K562 (cell line): ENCODE measurements around the gene USP5. TPM values are rescaled to one million over a fixed set of nuclear protein-coding genes. Genes with fewer than 3 reads are reported as not detected.

Experiments
- ATAC-seq: fragments of 200-7000 bp; cut with Tn5 transposase; 3 replicates; pipeline ENCODE4 v1.9.1; 2020; ENCODE audit warnings: moderate library complexity
- BruUV-seq: library from RNA; stranded (reverse); fragments of 400-500 nt; replicated peaks from 2 replicates; lab custom pipeline; 2021; lab: Mats Ljungman, UMichigan
- CTCF ChIA-PET: fragments of 300-600 bp; formaldehyde crosslinking; extraction: SDS; loops from one replicate; lab custom pipeline; 2021; ENCODE audit warnings: low intra/inter-chr PET ratio; lab: Yijun Ruan, JAX
- POLR2A ChIA-PET: fragments of 300-600, 350-650 bp; sonication (Branson Sonifier 250); formaldehyde crosslinking; extraction: SDS; loops from one replicate; lab custom pipeline; 2021; ENCODE audit warnings: antibody characterized with exemption, inconsistent platforms; lab: Yijun Ruan, JAX
- DNase-seq, 4 experiments: peaks; one replicate each; pipeline versions ENCODE4 v3.0.0 to v3.0.0-alpha.2; 2011 to 2018; ENCODE audit warnings: low spot score in 3 of 4, mixed read lengths in 3 of 4; ENCODE audit errors: extremely low read depth in 1 of 4
- FAIRE-seq: peaks from 2 replicates; lab custom pipeline; 2011; peaks lifted over from hg19 to GRCh38; lab: Jason Lieb, UNC
- H2AFZ ChIP-seq: 2 replicates; pipeline ENCODE4 v1.6.0; 2011; ENCODE audit warnings: low read depth, low read length, control low read depth, inconsistent platforms
- H3K27ac ChIP-seq: fragments of 200-600 bp; 3 replicates; pipeline ENCODE4 v1.8.0; 2011; ENCODE audit warnings: low read depth, mild to moderate bottlenecking, control low read depth, inconsistent platforms, low read length, moderate library complexity, mixed read lengths; ENCODE audit errors: extremely low read depth
- H3K27me3 ChIP-seq, 2 experiments: fragments of 300-600 bp in 1 of 2; 2 replicates in 1 of 2; 3 replicates in 1 of 2; pipeline versions ENCODE4 v1.6.0 to v1.8.0; 2011; ENCODE audit warnings: inconsistent platforms in 2 of 2, low read length in 2 of 2, mild to moderate bottlenecking in 1 of 2, mixed read lengths in 1 of 2, moderate library complexity in 1 of 2; ENCODE audit not compliant: control insufficient read depth in 2 of 2, insufficient read depth in 2 of 2
- H3K36me3 ChIP-seq: fragments of 300-600 bp; 3 replicates; pipeline ENCODE4 v1.8.0; 2011; ENCODE audit warnings: mild to moderate bottlenecking, low read length, inconsistent platforms; ENCODE audit not compliant: control insufficient read depth, insufficient read depth
- H3K4me1 ChIP-seq, 2 experiments: fragments of 200-600 bp in 1 of 2; replicated peaks in 1 of 2; 2 replicates in 1 of 2; 3 replicates in 1 of 2; pipeline versions ENCODE4 v1.5.1 to v1.8.0; 2011; ENCODE audit warnings: inconsistent platforms in 2 of 2, low read length in 2 of 2, mild to moderate bottlenecking in 1 of 2, mixed read lengths in 1 of 2, moderate library complexity in 1 of 2; ENCODE audit not compliant: control insufficient read depth in 2 of 2, insufficient read depth in 2 of 2
- H3K4me2 ChIP-seq: 2 replicates; pipeline ENCODE4 v1.6.1; 2011; ENCODE audit warnings: low read length, control low read depth, inconsistent platforms, mixed read lengths; ENCODE audit not compliant: insufficient read depth
- H3K4me3 ChIP-seq: fragments of 200-600 bp; sonication (generic), shearing (Covaris generic); 2 replicates; pipeline ENCODE4 v1.5.1; 2016; ENCODE audit warnings: control low read depth, inconsistent platforms
- H3K79me2 ChIP-seq: fragments of 200-600 bp; 3 replicates; pipeline ENCODE4 v1.8.0; 2011; ENCODE audit warnings: low read length, inconsistent platforms; ENCODE audit not compliant: control insufficient read depth, insufficient read depth
- H3K9ac ChIP-seq, 2 experiments: 2 replicates each; pipeline versions ENCODE4 v1.6.0 to v1.6.1; 2011; ENCODE audit warnings: low read depth in 2 of 2, low read length in 2 of 2, control low read depth in 1 of 2, inconsistent platforms in 1 of 2, mild to moderate bottlenecking in 1 of 2, mixed read lengths in 1 of 2; ENCODE audit not compliant: insufficient read depth in 1 of 2
- H3K9me1 ChIP-seq: one replicate; pipeline ENCODE4 v1.6.0; 2011; ENCODE audit warnings: inconsistent platforms, mild to moderate bottlenecking, low read length, moderate library complexity; ENCODE audit not compliant: control insufficient read depth, insufficient read depth
- H3K9me3 ChIP-seq: replicated peaks from 2 replicates; pipeline ENCODE4 v1.5.1; 2011; ENCODE audit warnings: low read depth, low read length, inconsistent platforms; ENCODE audit not compliant: control insufficient read depth, insufficient read depth
- H4K20me1 ChIP-seq: replicated peaks from 2 replicates; pipeline ENCODE4 v1.6.1; 2011; ENCODE audit warnings: low read length, inconsistent platforms, mixed read lengths; ENCODE audit not compliant: control insufficient read depth, insufficient read depth
- EHMT2 ChIP-seq: fragments of 450-650 bp; IDR thresholded peaks from 2 replicates; pipeline ENCODE4 v1.6.1; 2018; ENCODE audit warnings: antibody characterized with exemption
- KLF16 ChIP-seq: IDR thresholded peaks from 2 replicates; pipeline ENCODE4 v1.6.1; 2016; ENCODE audit warnings: antibody characterized with exemption
- MAX ChIP-seq: sonication (generic); formaldehyde crosslinking; IDR thresholded peaks from 2 replicates; pipeline ENCODE4 v1.9.0; 2022; ENCODE audit warnings: mild to moderate bottlenecking, missing genetic modification reagents
- MXI1 ChIP-seq: IDR thresholded peaks from 2 replicates; pipeline ENCODE4 v1.6.1; 2011; ENCODE audit warnings: low read depth, mild to moderate bottlenecking, improper control_type of control experiment, low read length
- POLR2A ChIP-seq: fragments of 450-650 bp; conservative IDR thresholded peaks from 2 replicates; pipeline ENCODE4 v1.6.1; 2016
- POLR2B ChIP-seq: fragments of 450-650 bp; IDR thresholded peaks from 2 replicates; pipeline ENCODE4 v1.6.1; 2018; ENCODE audit warnings: low read depth; ENCODE audit not compliant: partially characterized antibody
- RAD21 ChIP-seq, 2 experiments: fragments of 250-450 bp in 1 of 2; fragments of 450-650 bp in 1 of 2; sonication (Bioruptor Pico) in 1 of 2; formaldehyde crosslinking in 1 of 2; IDR thresholded peaks in 1 of 2; conservative IDR thresholded peaks in 1 of 2; 2 replicates each; pipeline versions ENCODE4 v1.4.0 to v1.8.0; 2020 to 2022; ENCODE audit warnings: mild to moderate bottlenecking in 2 of 2, moderate library complexity in 1 of 2
- RBM22 ChIP-seq: fragments of 200-400 bp; formaldehyde crosslinking; IDR thresholded peaks from 2 replicates; pipeline ENCODE4 v1.6.1; 2018; ENCODE audit warnings: low read length, low read depth; ENCODE audit not compliant: poor library complexity, severe bottlenecking
- SMARCA4 ChIP-seq: fragments of 450-650 bp; IDR thresholded peaks from 2 replicates; pipeline ENCODE4 v1.6.1; 2016
- THAP12 ChIP-seq: fragments of 250-450 bp; sonication (Bioruptor Pico); IDR thresholded peaks from 2 replicates; pipeline ENCODE4 v1.9.0; 2021; ENCODE audit warnings: mild to moderate bottlenecking, inconsistent platforms
- VEZF1 ChIP-seq: fragments of 200-800 bp; sonication (Bioruptor generic); IDR thresholded peaks from 2 replicates; pipeline ENCODE4 v1.6.1; 2017; ENCODE audit warnings: missing genetic modification characterization, missing compliant biosample characterization
- ZBTB7A ChIP-seq: IDR thresholded peaks from 2 replicates; pipeline ENCODE4 v1.6.1; 2011; ENCODE audit warnings: low read depth, mild to moderate bottlenecking, low read length, moderate library complexity, borderline replicate concordance; ENCODE audit not compliant: control insufficient read depth
- ZNF398 ChIP-seq: fragments of 250-450 bp; sonication (Bioruptor Pico); IDR thresholded peaks from 2 replicates; pipeline ENCODE4 v1.8.0; 2021; ENCODE audit warnings: moderate library complexity, mild to moderate bottlenecking, inconsistent platforms
- WGBS: fragments of 100-300 bp; shearing (Covaris generic); methylation state at CpG from one replicate; pipeline ENCODE4 v1.1.6; 2016; ENCODE audit warnings: low coverage, mixed read lengths; ENCODE audit not compliant: insufficient coverage; ENCODE audit errors: missing lambda C conversion rate; 5-methylcytosine and 5-hydroxymethylcytosine counted together
- in situ Hi-C: fragments of 300-500 bp; cut with MboI; formaldehyde crosslinking; loops from 4 replicates; pipeline ENCODE4 v1.15.0; 2018; ENCODE audit warnings: inconsistent platforms, mixed read lengths
- intact Hi-C: fragments of 100-400 bp; cut with micrococcal nuclease; formaldehyde crosslinking; loops from 2 replicates; pipeline ENCODE4 v1.14.2; 2022
- polyA plus RNA-seq, 8 experiments: library from polyadenylated mRNA; depleted of rRNA in 4 of 8; stranded (reverse) in 5 of 8; unstranded in 3 of 8; fragments of >200 nt; fragmentation: Nextera tagmentation in 2 of 8; fragmentation: Illumina TruSeq in 1 of 8; extraction: Ambion mirVana in 2 of 8; extraction: Trizol in 1 of 8; gene quantifications; 2 replicates each; pipeline versions ENCODE4 v1.2.1 to v1.2.3, GENCODE V29; 2011 to 2014; ENCODE audit warnings: inconsistent platforms in 1 of 8, missing spikeins in 1 of 8
- total RNA-seq, 7 experiments: library from RNA; depleted of rRNA in 6 of 7; stranded (reverse); fragments of >200 nt in 6 of 7; fragmentation: Illumina TruSeq in 2 of 7; extraction: Trizol in 2 of 7; gene quantifications; 2 replicates each; pipeline versions ENCODE4 v1.2.1 to v1.2.3, GENCODE V29; 2011 to 2021; ENCODE audit warnings: low replicate concordance in 1 of 7

Gene USP5
- total and polyA plus RNA-seq, 9 of the 15 experiments (the other 6 are each of a cell fraction or from before 2014, with no cell fraction given): 1.4 to 107 (median 48.6) TPM

- Histone ChIP-seq H3K4me3 (peak overlapping the region; percentile 73), H2AFZ (no peak overlapping the region), H4K20me1 (peaks cover 47% of the 10 kb centered on the region), H3K4me2 (peak overlapping the region; percentile 88), H3K36me3 (peaks cover 46% of the 10 kb centered on the region), H3K79me2 (peaks cover 59% of the 10 kb centered on the region), H3K27ac (peak overlapping the region; percentile 78), H3K9me3 (no peaks in the 10 kb centered on the region), H3K9me1 (no peaks in the 10 kb centered on the region), H3K27me3 (no peaks in the 10 kb centered on the region), H3K4me1 (peaks cover 30 to 52% of the 10 kb centered on the region in 2 experiments; a peak in 4 of 5 replicates), H3K9ac (peak overlapping the region; percentile 81 to 95)
- FAIRE-seq (no peak), ATAC-seq (peak; percentile 76), DNase-seq (peak; percentile 59 to 89 (median 70))
- BruUV-seq: TSS peak; percentile 84
- ChIA-PET CTCF (interaction anchor here (0.7 kb wide), 1 partner anchor 170 kb away, joined by 3 read pairs; no protein-coding TSS in a partner anchor), POLR2A (interaction anchor here (0.6 to 11.3 kb wide), 27 partner anchors 8 to 415 kb away, joined by 3 to 174 read pairs (median 4); partner anchors contain the start of genes C12orf57, CDCA3, COPS7A and RNU7-1)
- WGBS: 4% methylated on average over 23 of the region's 40 CpGs
- in situ Hi-C loops (no loop called here), intact Hi-C loops (loop anchor here (2.0 kb wide), 1 partner anchor 18 kb away; no protein-coding TSS in a partner anchor)
- TF ChIP-seq MXI1 (peak; percentile 85), ZBTB7A (peak; percentile 84), RAD21 (CRISPR knock-in tag; conservative IDR thresholded peaks at IDR 0.05 in 1 of 2, IDR thresholded peaks at IDR 0.05 in 1 of 2) (peak; percentile 17 to 57; a peak in 2 of 4 replicates), SMARCA4 (peak; percentile 60; the same call in 1 of the 2 replicates), VEZF1 (CRISPR knock-in tag) (peak; percentile 49), EHMT2 (no peak), KLF16 (0 out of 2 replicates have a peak, but pooled peaks have one; percentile 31), MAX (CRISPR knock-in tag) (peak; percentile 78), POLR2A (peak; percentile 30), POLR2B (peak; percentile 10), ZNF398 (CRISPR knock-in tag) (no peak), RBM22 (peak; percentile 88), THAP12 (0 out of 2 replicates have a peak, but pooled peaks have one; percentile 52)
Measured at GRCh38 chr12:6872073-6873048, 20.4 kb downstream of the USP5 start.
